K562 (cell line): ENCODE results near the gene MSRB3. TPM values are rescaled to one million over a fixed set of nuclear protein-coding genes. Genes with fewer than 3 reads are reported as not detected.

Source experiments
- ARID3A ChIP-seq: IDR thresholded peaks from 2 replicates; pipeline ENCODE4 v1.6.1; 2012; ENCODE audit warnings: low read depth, low read length, improper control_type of control experiment, borderline replicate concordance
- DPF2 ChIP-seq: fragments of 450-650 bp; IDR thresholded peaks from 2 replicates; pipeline ENCODE4 v1.6.1; 2016
- ETS2 ChIP-seq: IDR thresholded peaks from 2 replicates; pipeline ENCODE4 v1.6.1; 2016; ENCODE audit warnings: borderline replicate concordance, missing genetic modification characterization, mild to moderate bottlenecking, moderate library complexity, missing compliant biosample characterization; ENCODE audit not compliant: poor library complexity, severe bottlenecking
- POLR3G ChIP-seq: IDR thresholded peaks from 2 replicates; pipeline ENCODE4 v1.6.1; 2011; ENCODE audit not compliant: insufficient read length, insufficient replicate concordance; ENCODE audit errors: extremely low read depth
- XRCC4 ChIP-seq: IDR thresholded peaks from one replicate; pipeline ENCODE4 v1.6.1; 2011; ENCODE audit not compliant: insufficient read depth, insufficient read length; ENCODE audit errors: extremely low read depth
- polyA plus RNA-seq, 8 experiments: library from polyadenylated mRNA; depleted of rRNA in 4 of 8; stranded (reverse) in 5 of 8; unstranded in 3 of 8; fragments of >200 nt; fragmentation: Nextera tagmentation in 2 of 8; fragmentation: Illumina TruSeq in 1 of 8; extraction: Ambion mirVana in 2 of 8; extraction: Trizol in 1 of 8; gene quantifications; 2 replicates each; pipeline versions ENCODE4 v1.2.1 to v1.2.3, GENCODE V29; 2011 to 2014; ENCODE audit warnings: inconsistent platforms in 1 of 8, missing spikeins in 1 of 8
- total RNA-seq, 7 experiments: library from RNA; depleted of rRNA in 6 of 7; stranded (reverse); fragments of >200 nt in 6 of 7; fragmentation: Illumina TruSeq in 2 of 7; extraction: Trizol in 2 of 7; gene quantifications; 2 replicates each; pipeline versions ENCODE4 v1.2.1 to v1.2.3, GENCODE V29; 2011 to 2021; ENCODE audit warnings: low replicate concordance in 1 of 7
- TF ChIP-seq, protein P1 (sequence below): sonication (generic); formaldehyde crosslinking; IDR thresholded peaks from 2 replicates; pipeline ENCODE4 v1.8.0; 2022; ENCODE audit warnings: mild to moderate bottlenecking, missing genetic modification reagents
- TF ChIP-seq, protein P2 (sequence below): sonication (generic); formaldehyde crosslinking; IDR thresholded peaks from 2 replicates; pipeline ENCODE4 v1.9.0; 2022; ENCODE audit warnings: mild to moderate bottlenecking, missing genetic modification reagents

Gene MSRB3
- total and polyA plus RNA-seq, 9 of the 15 experiments (the other 6 are each of a cell fraction or from before 2014, with no cell fraction given), result 0.04 TPM; not detected in 8

- TF ChIP-seq ARID3A (no peak), ETS2 (tag) (no peak), POLR3G (no peak), DPF2 (no peak), XRCC4 (no peak)
- TF ChIP-seq, protein P1, sequence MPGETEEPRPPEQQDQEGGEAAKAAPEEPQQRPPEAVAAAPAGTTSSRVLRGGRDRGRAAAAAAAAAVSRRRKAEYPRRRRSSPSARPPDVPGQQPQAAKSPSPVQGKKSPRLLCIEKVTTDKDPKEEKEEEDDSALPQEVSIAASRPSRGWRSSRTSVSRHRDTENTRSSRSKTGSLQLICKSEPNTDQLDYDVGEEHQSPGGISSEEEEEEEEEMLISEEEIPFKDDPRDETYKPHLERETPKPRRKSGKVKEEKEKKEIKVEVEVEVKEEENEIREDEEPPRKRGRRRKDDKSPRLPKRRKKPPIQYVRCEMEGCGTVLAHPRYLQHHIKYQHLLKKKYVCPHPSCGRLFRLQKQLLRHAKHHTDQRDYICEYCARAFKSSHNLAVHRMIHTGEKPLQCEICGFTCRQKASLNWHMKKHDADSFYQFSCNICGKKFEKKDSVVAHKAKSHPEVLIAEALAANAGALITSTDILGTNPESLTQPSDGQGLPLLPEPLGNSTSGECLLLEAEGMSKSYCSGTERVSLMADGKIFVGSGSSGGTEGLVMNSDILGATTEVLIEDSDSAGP (CRISPR knock-in tag), result no peak
- TF ChIP-seq, protein P2, sequence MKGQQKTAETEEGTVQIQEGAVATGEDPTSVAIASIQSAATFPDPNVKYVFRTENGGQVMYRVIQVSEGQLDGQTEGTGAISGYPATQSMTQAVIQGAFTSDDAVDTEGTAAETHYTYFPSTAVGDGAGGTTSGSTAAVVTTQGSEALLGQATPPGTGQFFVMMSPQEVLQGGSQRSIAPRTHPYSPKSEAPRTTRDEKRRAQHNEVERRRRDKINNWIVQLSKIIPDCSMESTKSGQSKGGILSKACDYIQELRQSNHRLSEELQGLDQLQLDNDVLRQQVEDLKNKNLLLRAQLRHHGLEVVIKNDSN (CRISPR knock-in tag), result no peak
Measured at GRCh38 chr12:65472079-65472478, 193.6 kb downstream of the MSRB3 start (continued).
